CD4-positive, alpha-beta T cell treated with Interleukin-2 at 100 ng/mL for 4 hours (primary cell): Measurements from ENCODE around the gene RAB7A.

Source experiments
- DNase-seq: peaks from one replicate; pipeline ENCODE4 v3.0.0-alpha.2; 2020; ENCODE audit warnings: low spot score

Gene RAB7A

GRCh38 chr3:128788268-128788869 is 62.4 kb downstream of the RAB7A start:
- DNase-seq = peak; percentile 9

DNA sequence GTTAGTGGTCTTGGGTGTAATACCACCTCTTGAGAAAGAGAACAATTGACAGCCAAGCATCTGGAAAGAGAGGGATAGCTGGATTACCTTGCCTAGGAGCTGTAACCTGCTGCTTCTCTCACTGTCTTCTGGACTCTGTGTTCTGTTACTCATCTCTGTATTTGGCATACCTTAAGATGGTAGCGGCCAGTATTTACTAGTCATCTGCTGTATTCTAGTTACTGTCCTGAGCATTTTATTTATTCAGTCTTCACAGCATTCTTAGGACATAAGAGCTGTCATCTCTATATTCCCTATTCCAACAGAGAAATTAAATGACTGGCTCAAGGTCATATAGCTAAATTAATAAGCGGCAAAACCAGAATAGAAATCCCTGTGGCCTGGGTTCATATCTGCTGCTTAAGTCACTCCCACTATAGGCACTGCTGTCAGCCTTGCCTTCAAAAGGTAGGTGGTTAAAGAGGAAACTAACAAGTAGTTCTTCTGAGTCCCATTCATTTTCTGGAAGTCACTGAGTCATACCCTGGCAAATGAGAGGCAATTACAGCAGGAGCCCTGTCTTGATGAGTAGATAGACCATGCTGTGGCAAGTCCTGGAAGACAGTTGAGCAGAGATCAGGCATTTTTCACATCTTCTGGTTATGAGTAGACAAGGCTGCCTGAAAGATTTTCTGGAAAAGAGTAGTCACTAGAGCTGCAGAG is 68.2 kb downstream of the RAB7A start:
- DNase-seq = peak; percentile 65

DNA sequence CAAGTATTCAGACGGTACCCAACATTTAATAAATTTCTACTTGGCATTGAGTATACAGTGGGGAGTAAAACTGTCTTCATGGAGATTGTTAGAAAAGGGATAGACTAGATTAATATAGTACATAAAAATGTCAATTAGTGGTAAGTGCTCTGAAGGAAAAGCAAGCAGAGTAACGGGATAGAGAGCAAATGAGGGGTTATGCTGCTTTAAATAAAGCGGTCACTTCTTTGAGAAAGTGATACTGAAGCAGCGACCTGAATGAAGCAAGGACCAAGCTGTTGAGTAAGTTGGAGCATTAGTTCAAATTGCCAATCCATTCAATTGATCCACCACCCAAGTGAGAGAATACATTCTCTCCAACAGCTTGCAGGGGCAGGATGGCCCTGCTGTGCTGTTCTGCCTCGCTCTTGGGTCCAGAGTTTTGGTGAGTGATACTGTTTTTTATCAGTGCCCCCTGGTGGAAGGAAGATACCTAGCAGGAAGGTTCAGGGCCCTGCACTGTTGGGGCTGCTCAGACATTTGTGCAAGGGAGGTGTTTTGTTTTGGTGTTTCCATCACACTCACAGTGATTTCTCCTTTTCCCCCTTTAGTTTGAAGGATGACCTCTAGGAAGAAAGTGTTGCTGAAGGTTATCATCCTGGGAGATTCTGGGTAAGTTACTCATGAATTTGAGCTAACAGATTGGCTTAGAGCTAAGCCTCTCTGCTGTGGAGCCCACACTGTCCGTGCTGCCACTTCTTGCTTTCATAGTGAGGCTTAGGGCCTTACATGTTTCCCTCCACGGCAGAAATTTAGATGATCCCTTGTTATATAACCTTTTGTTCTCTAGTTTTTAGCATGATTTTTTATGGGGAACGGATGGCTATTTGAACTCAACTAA is 69.0 kb downstream of the RAB7A start:
- DNase-seq = peak; percentile 82

DNA sequence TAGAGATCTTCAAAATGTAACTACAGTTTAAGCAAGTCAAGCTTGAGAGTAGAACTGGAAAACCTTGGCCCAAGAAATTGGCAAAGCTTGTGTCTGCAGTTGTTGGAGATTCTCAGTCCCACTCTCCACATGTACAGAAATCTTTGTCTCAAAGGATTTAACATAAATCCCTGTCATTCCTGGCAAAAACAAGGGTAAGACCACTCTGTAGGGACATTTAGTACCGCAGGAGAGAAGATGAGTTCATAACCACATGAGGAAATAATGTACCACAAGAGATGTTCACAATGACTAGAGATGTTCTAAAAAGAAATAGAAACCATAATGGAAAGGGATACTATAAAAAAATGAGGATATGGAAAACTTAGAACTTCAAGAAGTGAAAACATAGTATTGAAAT is 73.7 kb downstream of the RAB7A start:
- DNase-seq = no peak

DNA sequence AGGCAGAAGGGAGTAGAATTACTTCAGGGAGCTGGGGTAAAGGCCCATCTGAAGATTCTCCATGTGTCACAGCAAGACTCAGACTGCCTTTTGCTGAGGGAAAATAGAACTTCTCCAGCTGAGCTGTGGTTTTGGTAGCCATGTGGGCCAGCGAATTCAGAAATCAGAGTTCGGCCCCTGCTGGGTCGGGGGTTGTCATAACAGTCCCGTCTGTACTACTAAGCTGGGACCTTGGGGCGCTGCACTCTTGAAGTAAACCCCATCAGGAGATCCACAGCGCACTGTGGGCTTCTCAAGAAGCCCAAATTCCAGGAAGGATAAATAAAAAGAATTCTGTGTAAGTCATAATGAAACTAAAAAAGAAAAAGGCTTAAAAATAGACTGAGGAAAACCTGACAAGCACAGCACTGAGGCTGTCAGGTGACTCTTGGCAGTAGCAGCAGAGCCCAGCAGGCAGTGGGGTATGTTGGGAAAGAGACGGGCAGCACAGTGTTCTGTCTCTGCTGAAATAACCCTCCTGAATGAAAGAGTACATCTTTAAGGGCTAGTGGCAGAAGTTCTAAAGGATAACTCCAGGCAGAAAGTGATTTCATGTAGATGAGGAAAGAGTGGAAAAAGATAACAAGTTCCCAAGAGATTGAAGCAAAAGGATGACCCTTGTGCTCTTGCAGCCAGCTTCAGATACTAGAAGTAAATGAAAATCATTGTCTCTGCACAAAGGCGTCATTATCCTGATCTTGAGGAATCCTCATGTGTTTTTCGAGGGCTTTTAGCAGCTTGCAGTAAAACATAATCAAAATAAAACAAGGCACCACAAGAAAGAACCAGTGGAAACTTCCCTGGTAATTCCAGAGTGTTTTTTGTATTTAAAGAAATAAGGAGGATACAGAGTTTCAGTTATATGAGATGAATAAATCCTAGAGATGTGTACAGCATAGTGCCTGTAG is 74.5 kb downstream of the RAB7A start:
- peak; percentile 46 for DNase-seq

DNA sequence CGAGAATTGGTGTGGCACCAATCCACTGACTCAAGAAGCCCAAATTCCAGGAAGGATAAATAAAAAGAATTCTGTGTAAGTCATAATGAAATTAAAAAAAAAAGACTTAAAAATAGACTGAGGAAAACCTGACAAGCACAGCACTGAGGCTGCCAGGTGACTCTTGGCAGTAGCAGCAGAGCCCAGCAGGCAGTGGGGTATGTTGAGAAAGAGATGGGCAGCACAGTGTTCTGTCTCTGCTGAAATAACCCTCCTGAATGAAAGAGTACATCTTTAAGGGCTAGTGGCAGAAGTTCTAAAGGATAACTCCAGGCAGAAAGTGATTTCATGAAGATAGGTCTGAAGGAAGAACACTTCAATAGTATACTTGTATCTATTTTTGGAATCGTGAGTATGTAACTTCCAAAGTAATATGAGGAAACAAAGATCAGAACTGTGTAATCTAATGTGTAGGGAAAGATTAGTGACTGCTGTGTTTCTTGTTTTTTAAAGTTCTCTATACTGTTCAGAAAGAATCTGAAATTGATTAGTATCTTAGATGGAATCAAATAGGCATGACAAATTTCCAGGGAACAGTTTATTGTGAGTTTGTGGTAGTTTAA is 75.9 kb downstream of the RAB7A start:
- peak; percentile 44 for DNase-seq

GRCh38 chr3:128803307-128803706 is 77.3 kb downstream of the RAB7A start:
- no peak for DNase-seq

DNA sequence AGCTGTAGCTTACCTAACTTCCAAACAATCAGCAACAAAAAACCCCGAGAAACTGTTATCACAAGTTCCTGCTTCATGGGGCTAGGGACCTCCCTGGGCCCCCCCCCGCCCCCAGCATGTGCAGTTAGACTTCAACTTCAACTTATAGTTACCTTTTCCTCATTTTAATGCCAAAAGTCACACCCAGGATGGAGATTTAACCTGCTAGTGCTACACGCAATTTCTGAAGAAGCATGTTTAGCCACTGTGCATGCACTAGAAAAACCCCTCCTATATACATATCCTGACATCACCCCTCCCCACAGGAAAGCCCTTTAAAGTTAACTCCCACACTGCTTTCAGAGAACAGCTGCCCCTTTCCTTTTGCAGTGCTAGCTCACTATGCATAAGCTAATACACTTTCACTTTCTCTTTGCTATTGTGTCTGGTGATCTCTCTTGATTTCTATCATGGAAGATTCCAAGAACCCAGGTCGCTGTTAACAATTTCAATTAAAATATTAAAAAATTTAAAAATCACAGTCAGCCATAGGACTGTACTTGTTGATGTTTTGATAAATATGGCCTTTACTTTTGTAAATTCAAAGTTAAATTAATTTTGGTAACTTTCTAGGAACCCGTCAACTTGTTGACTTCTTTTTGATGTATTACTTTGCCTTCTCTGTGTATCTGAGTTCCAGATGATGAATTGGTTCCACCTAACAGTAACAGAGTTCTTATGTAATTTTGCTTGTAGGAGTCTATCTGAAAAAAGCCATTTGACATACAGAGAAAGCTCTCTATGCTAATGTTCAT is 78.2 kb downstream of the RAB7A start:
- peak; percentile 87 for DNase-seq

DNA sequence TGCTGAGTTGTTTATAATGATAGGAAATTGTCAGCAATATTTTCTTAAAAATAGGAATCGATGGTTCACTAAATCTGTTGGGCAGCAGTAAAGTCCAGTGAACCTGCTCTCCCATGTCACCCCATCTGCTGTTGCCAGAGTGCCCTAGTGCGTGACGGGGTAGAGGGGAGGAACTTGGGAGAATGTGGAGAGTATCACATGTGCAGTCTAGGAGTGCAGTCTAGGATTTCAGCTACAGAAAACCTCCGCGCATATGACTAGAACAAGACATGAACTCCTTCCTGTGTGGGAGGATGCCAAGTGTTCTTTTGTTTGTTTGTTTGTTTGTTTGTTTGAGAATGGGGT is 78.8 kb downstream of the RAB7A start:
- DNase-seq = no peak

DNA sequence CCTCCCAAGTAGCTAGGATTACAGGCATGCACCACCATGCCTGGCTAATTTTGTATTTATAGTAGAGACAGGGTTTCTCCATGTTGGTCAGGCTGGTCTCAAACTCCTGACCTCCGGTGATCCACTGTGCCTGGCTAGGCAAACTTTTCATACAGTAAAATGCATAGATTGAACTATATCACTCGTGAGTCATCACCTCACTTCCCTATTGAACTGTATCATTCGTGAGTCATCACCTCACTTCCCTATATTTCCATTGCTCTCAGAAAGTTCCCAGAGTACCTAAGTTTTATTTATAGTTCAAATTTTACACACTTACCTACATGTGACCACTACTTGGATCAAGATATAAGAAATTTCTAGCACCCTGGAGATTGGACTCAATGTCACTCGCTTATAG is 79.8 kb downstream of the RAB7A start:
- peak; percentile 19 for DNase-seq

GRCh38 chr3:128806588-128806987 is 80.6 kb downstream of the RAB7A start:
- no peak for DNase-seq

- no peak for DNase-seq
Measured at GRCh38 chr3:128807186-128807830, 81.3 kb downstream of the RAB7A start.

- DNase-seq = no peak
Measured at GRCh38 chr3:128808672-128809071, 82.7 kb downstream of the RAB7A start.

- no peak for DNase-seq
Measured at GRCh38 chr3:128813097-128813496, 87.1 kb downstream of the RAB7A start.

DNA sequence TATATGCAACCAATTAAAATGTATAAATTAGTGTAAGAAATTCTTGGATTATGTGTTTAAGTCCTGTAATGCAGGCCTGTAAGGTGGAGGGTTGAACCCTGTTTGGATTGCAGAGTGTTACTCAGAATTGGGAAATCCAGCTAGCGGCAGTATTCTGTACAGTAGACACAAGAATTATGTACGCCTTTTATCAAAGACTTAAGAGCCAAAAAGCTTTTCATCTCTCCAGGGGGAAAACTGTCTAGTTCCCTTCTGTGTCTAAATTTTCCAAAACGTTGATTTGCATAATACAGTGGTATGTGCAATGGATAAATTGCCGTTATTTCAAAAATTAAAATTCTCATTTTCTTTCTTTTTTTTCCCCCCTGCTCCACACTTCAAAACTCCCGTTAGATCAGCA is 88.1 kb downstream of the RAB7A start:
- DNase-seq = no peak

DNA sequence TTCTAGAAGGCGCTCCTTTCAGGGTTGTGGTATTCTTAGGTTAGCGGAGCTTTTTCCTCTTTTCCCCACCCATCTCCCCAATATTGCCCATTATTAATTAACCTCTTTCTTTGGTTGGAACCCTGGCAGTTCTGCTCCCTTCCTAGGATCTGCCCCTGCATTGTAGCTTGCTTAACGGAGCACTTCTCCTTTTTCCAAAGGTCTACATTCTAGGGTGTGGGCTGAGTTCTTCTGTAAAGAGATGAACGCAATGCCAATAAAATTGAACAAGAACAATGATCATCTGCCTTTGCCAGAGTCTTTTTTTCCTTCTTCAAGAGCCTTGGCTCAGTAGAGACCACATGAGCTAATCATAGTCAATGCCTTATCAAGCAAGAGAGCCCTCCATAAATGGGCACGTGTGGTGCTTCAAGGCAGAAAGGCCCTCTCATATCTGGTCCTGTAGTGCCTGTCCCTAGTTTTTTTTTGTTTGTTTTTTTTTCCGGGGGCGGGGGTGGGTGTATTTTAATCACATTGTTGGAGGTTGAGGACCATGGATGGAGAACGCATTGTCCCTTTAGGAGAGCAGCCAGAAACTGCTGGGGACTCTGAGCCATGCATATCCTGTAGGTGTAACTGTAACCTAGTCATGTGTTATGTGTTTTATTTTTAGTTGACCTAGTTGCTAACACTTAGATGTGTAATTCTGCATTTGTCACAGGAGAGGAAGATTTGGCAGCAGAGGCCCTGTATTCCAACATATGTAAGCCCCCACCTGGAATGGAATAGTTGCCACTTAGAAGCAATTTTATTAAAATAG is 88.7 kb downstream of the RAB7A start:
- DNase-seq = no peak

DNA sequence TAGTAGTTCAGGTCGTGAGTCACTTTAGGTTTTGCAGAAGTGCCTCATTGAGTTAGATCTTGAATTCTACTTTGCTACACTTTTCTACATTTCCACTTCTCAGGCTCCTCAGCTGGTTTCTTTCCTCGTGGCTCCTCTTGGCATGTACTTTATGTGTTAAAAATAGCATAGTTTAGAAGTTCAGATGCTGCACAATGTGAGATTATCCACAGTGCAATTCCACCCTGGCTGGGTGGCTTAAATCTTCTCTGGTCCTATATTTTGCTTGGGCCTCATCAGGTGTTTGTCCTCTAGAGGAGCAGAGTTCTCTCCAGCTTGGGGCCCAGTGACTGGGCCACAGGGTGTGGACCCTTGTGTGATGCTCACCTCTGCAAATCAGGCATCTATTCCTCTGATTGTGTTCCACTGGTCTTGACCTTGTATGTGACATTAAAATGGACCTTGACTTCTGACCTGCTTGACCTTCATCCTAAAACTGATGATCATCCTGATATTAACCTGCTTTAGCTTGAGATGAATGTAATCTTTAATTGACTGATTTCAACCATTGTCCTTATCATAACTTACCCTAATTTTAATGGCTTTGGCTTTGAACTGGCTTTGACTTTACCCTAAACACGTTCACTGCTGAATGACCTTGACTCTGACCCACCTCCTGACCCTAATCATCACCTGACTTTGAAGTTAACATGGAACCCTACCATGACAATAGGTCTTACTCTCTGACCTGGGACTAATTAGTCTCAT is 89.5 kb downstream of the RAB7A start:
- DNase-seq = no peak

DNA sequence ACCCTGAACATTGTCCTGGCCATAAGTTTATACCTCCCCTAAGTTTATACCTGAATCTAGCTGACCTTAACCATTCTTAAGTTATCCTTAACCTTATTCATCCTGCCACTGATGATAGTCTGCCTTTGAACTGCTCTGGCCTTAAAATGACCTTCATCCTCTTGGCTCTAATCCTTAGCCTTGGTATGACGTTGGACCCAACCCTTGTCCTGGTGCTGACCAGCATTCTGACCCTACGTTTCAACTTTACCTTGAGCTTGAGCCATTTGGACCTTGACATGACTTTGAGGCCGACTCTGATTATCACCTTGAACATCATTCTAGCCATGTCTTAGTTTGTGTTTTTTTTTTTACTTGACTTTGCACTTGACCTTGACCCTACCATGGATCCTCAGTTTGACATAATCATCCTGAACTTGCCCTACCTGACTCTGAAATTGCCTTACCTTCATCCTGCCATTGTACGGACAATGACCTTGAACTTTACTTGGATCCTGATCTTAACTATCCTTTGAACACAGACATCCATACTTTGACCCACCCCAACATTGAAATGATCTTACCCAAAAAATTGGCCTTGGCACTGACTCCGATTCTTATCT is 92.3 kb downstream of the RAB7A start:
- no peak for DNase-seq
